Stimulated activated CD8-positive, alpha-beta memory T cell treated with anti-CD3 and anti-CD28 coated beads, Interleukin-2, amount 100 ng/mL, for 48 hours (primary cell): ENCODE measurements around the gene ENO2.
A peak's percentile ranks its signal among the peaks of the same experiment; 100 is the strongest.

ENCODE experiments used
- DNase-seq, 2 donors: peaks; one replicate each; pipeline ENCODE4 v3.0.0-alpha.2; 2020; ENCODE audit warnings: low read depth in 2 of 2

ENO2 gene

GRCh38 chr12:6960593-6961277, 46.4 kb downstream of the ENO2 start:
- no peak for DNase-seq

- peak; percentile 84 to 90 for DNase-seq
Observed at GRCh38 chr12:6961278-6961694, 46.9 kb downstream of the ENO2 start.

- no peak for DNase-seq
Observed at GRCh38 chr12:6961695-6962284, 47.4 kb downstream of the ENO2 start.

DNA sequence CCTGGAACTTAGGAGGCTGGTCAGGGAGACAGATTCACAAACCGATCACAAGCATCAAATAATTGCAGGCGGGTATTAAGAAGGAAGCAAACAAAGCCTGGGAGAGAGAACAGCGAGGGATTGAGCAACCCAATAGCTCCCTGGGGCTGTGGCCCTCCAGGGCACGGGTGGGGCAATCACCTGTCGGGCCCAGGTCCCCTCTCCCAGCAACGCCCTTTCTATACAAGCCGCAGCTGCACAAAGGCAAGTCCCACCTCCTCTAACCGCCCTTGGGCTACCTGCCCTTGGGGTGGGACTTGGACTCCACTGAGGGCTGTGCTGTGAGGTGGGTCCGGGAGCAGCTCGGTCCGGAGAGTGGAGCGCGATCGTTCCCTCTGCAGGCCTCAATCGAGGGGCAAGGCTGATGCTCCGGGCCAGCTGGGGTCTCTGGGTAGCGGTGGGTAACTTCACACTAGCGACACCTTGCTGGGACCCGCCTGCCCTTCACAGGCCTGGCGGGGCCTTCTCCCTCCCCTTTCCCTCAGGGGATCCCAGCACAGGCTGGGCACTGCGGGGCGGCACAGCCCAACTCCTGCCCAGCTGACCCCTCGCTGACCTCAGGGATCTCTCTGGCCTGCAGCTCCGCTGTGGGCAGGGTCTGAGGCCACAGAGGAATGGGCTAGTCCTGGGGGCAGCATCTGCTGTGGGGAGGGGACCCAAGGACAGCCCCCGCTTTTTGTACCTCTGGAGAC, 48.1 kb downstream of the ENO2 start:
- no peak for DNase-seq

GRCh38 chr12:6963016-6963731, 48.8 kb downstream of the ENO2 start:
- no peak for DNase-seq

GRCh38 chr12:6963791-6964413, 49.5 kb downstream of the ENO2 start:
- DNase-seq, result no peak

- no peak for DNase-seq
Observed at GRCh38 chr12:6964605-6965025, 50.2 kb downstream of the ENO2 start.

- DNase-seq, result peak in 1 of 2 donors; percentile 70
Observed at GRCh38 chr12:6965026-6965661, 50.8 kb downstream of the ENO2 start.

GRCh38 chr12:6965714-6966113, 51.3 kb downstream of the ENO2 start:
- DNase-seq, result no peak

DNA sequence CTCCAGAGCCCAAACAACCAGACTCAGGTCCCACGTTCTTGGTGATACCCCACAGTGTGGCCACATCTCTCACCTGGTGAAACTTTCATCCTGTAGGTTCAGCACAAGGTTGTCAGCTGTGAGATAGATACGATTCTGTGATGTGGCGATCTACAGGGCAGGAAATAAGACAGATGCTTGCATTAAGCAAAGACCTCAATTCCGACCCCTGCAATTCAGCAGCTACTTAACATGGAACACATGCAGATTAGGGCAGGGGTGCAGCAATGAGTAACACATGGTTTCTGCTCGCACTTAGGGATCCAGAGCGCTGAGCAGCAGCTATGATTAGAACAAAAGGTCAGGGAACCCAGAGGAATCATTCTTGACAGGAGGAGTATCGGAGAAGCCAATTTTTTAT, 52.0 kb downstream of the ENO2 start:
- DNase-seq, result no peak

DNA sequence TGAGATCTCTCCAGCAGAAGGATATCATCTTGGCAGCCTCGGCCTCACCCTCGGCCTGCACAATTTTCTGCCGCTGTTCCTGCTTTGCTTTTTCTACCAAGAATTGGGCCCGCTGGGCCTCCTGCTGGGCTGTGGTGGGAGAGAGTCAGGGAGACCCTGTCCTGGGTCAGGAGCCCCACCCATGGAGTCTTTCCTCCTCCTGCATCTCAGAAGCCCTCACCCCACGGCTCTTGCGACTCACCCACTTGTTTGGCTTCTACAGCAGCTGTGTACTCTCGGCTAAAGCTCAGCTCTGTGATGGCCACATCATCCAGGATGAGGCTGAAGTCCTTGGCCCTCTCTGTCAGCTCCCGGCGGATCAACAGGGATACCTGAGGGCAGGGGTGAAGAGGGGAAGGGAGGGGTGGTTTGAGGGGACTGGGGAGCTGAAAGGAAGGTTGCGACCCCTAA, 53.3 kb downstream of the ENO2 start:
- DNase-seq, result no peak

GRCh38 chr12:6968426-6968825, 54.0 kb downstream of the ENO2 start:
- DNase-seq, result no peak

GRCh38 chr12:6970096-6970527, 55.7 kb downstream of the ENO2 start:
- DNase-seq, result no peak
